K562 (cell line): ENCODE data around the gene GRWD1. TPM values are rescaled to one million over a fixed set of nuclear protein-coding genes. Genes with fewer than 3 reads are reported as not detected.
A peak's percentile ranks its signal among the peaks of the same experiment; 100 is the strongest.

ENCODE experiments used
- CBX1 ChIP-seq: sonication (generic); IDR thresholded peaks from 2 replicates; pipeline ENCODE4 v1.6.1; 2016; ENCODE audit warnings: antibody characterized with exemption, low read depth, mild to moderate bottlenecking
- CBX3 ChIP-seq, 2 experiments: IDR thresholded peaks; 1 replicate in 1 of 2; 2 replicates in 1 of 2; pipeline ENCODE4 v1.6.1; 2012; ENCODE audit warnings: inconsistent platforms in 2 of 2, low read length in 2 of 2, borderline replicate concordance in 1 of 2, control low read depth in 1 of 2
- CCAR2 ChIP-seq: fragments of 200-400 bp; formaldehyde crosslinking; IDR thresholded peaks from 2 replicates; pipeline ENCODE4 v1.6.1; 2017; ENCODE audit warnings: mild to moderate bottlenecking, low read depth, low read length
- ELF1 ChIP-seq: fragments of 200-800 bp; sonication (Bioruptor generic); IDR thresholded peaks from 2 replicates; pipeline ENCODE4 v1.6.1; 2016; ENCODE audit warnings: missing genetic modification characterization, missing compliant biosample characterization
- FIP1L1 ChIP-seq: fragments of 200-400 bp; formaldehyde crosslinking; IDR thresholded peaks from 2 replicates; pipeline ENCODE4 v1.6.1; 2018; ENCODE audit warnings: mild to moderate bottlenecking, low read depth, low read length; ENCODE audit not compliant: poor library complexity, severe bottlenecking
- MEF2D ChIP-seq: conservative IDR thresholded peaks from 2 replicates; pipeline ENCODE4 v1.6.1; 2016; ENCODE audit warnings: low read depth, missing genetic modification characterization, missing compliant biosample characterization
- NFE2L1 ChIP-seq: fragments of 450-650 bp; IDR thresholded peaks from 2 replicates; pipeline ENCODE4 v1.6.1; 2016; ENCODE audit warnings: missing genetic modification characterization, low read depth, mild to moderate bottlenecking, missing compliant biosample characterization, moderate library complexity, borderline replicate concordance
- SNIP1 ChIP-seq: fragments of 450-650 bp; IDR thresholded peaks from 2 replicates; pipeline ENCODE4 v1.7.1; 2017; ENCODE audit warnings: low read depth, mild to moderate bottlenecking
- WHSC1 ChIP-seq: IDR thresholded peaks from one replicate; pipeline ENCODE4 v1.6.1; 2012; ENCODE audit warnings: low read length, control low read depth, inconsistent platforms
- YBX1 ChIP-seq: fragments of 450-650 bp; IDR thresholded peaks from 2 replicates; pipeline ENCODE4 v1.7.1; 2016; ENCODE audit warnings: mild to moderate bottlenecking
- ZC3H8 ChIP-seq: fragments of 450-650 bp; IDR thresholded peaks from 2 replicates; pipeline ENCODE4 v1.6.1; 2017
- ZFX ChIP-seq: sonication (generic); formaldehyde crosslinking; IDR thresholded peaks from 2 replicates; pipeline ENCODE4 v1.8.0; 2022; ENCODE audit warnings: mild to moderate bottlenecking, missing genetic modification reagents, moderate library complexity
- ZKSCAN8 ChIP-seq: fragments of 200-800 bp; sonication (Bioruptor generic); IDR thresholded peaks from 2 replicates; pipeline ENCODE4 v1.6.1; 2016; ENCODE audit warnings: missing genetic modification characterization, missing compliant biosample characterization
- ZNF134 ChIP-seq: fragments of 250-450 bp; sonication (Bioruptor Pico); conservative IDR thresholded peaks from 2 replicates; pipeline ENCODE4 v1.4.0; 2020
- ZNF224 ChIP-seq: sonication (generic); formaldehyde crosslinking; IDR thresholded peaks from 2 replicates; pipeline ENCODE4 v1.8.0; 2022; ENCODE audit warnings: mild to moderate bottlenecking, missing genetic modification reagents
- ZNF584 ChIP-seq: fragments of 200-800 bp; sonication (Bioruptor generic); IDR thresholded peaks from 2 replicates; pipeline ENCODE4 v1.6.1; 2016; ENCODE audit warnings: low read depth, mild to moderate bottlenecking, missing genetic modification characterization, missing compliant biosample characterization
- ZNF695 ChIP-seq: fragments of 450-650 bp; formaldehyde crosslinking; IDR thresholded peaks from 2 replicates; pipeline ENCODE4 v1.4.0; 2020; ENCODE audit warnings: mild to moderate bottlenecking, moderate library complexity
- ZNF766 ChIP-seq: fragments of 200-800 bp; sonication (Bioruptor generic); conservative IDR thresholded peaks from 2 replicates; pipeline ENCODE4 v1.6.1; 2016; ENCODE audit warnings: missing genetic modification characterization, missing compliant biosample characterization
- polyA plus RNA-seq, 8 experiments: library from polyadenylated mRNA; depleted of rRNA in 4 of 8; stranded (reverse) in 5 of 8; unstranded in 3 of 8; fragments of >200 nt; fragmentation: Nextera tagmentation in 2 of 8; fragmentation: Illumina TruSeq in 1 of 8; extraction: Ambion mirVana in 2 of 8; extraction: Trizol in 1 of 8; gene quantifications; 2 replicates each; pipeline versions ENCODE4 v1.2.1 to v1.2.3, GENCODE V29; 2011 to 2014; ENCODE audit warnings: inconsistent platforms in 1 of 8, missing spikeins in 1 of 8
- total RNA-seq, 7 experiments: library from RNA; depleted of rRNA in 6 of 7; stranded (reverse); fragments of >200 nt in 6 of 7; fragmentation: Illumina TruSeq in 2 of 7; extraction: Trizol in 2 of 7; gene quantifications; 2 replicates each; pipeline versions ENCODE4 v1.2.1 to v1.2.3, GENCODE V29; 2011 to 2021; ENCODE audit warnings: low replicate concordance in 1 of 7
- TF ChIP-seq, protein P1 (sequence below): fragments of 250-450 bp; sonication (Bioruptor Pico); IDR thresholded peaks from 2 replicates; pipeline ENCODE4 v1.4.0; 2020; ENCODE audit warnings: mild to moderate bottlenecking, moderate library complexity
- TF ChIP-seq, protein P2 (sequence below): sonication (generic); formaldehyde crosslinking; IDR thresholded peaks from 2 replicates; pipeline ENCODE4 v1.8.0; 2022; ENCODE audit warnings: mild to moderate bottlenecking, low read depth, missing genetic modification reagents
- TF ChIP-seq, protein P3 (sequence below): fragments of 450-650 bp; formaldehyde crosslinking; IDR thresholded peaks from 2 replicates; pipeline ENCODE4 v1.4.0; 2020; ENCODE audit warnings: mild to moderate bottlenecking, moderate library complexity
- TF ChIP-seq, protein P4 (sequence below): sonication (generic); formaldehyde crosslinking; IDR thresholded peaks from 2 replicates; pipeline ENCODE4 v1.9.0; 2022; ENCODE audit warnings: mild to moderate bottlenecking, missing genetic modification reagents
- TF ChIP-seq, protein P5 (sequence below): fragments of 200-800 bp; sonication (Bioruptor generic); IDR thresholded peaks from 2 replicates; pipeline ENCODE4 v1.6.1; 2017; ENCODE audit warnings: missing genetic modification characterization, missing compliant biosample characterization

GRWD1 gene
- total and polyA plus RNA-seq, 9 of the 15 experiments (the other 6 are each of a cell fraction or from before 2014, with no cell fraction given), result 1.5 to 87.2 (median 24.5) TPM

DNA sequence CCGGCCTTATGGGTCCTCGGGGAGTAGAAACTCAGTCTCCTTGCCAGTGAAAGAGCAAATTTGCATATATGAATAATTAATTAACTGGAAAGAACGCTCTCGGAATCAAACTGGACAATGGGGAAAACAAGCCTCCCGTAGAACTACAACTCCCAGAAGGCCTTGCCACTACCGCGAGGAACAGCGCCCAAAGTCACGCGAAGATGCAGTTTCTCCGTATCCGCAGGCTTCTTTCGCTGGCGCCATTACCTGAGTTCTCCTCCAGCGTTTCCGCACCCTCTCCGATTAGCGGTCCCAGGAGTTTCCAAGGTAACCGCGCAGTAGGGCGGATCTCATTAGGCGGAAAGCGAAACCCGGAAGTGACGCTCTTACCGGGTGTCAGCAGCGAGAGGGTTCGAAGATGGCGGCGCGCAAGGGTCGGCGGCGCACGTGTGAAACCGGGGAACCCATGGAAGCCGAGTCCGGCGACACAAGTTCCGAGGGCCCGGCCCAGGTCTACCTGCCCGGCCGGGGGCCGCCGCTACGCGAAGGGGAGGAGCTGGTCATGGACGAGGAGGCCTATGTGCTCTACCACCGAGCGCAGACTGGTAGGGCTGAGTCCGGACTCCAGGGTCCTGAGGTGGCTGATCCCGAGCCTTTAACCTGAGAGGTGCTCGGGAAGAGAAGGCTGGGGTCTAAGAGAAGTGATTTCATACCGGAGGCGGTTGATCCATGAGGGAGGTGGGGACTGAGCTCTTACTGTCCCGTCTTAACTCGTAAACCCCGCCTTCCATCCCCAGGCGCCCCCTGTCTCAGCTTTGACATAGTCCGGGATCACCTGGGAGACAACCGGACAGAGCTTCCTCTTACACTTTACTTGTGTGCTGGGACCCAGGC is at the start of gene GRWD1 (continued):
- TF ChIP-seq, protein P1, sequence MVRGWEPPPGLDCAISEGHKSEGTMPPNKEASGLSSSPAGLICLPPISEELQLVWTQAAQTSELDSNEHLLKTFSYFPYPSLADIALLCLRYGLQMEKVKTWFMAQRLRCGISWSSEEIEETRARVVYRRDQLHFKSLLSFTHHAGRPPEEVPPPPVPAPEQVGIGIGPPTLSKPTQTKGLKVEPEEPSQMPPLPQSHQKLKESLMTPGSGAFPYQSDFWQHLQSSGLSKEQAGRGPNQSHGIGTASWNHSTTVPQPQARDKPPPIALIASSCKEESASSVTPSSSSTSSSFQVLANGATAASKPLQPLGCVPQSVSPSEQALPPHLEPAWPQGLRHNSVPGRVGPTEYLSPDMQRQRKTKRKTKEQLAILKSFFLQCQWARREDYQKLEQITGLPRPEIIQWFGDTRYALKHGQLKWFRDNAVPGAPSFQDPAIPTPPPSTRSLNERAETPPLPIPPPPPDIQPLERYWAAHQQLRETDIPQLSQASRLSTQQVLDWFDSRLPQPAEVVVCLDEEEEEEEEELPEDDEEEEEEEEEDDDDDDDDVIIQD, result no peak
- TF ChIP-seq SNIP1 (no peak), FIP1L1 (peak; percentile 81), ZNF695 (CRISPR knock-in tag) (no peak), MEF2D (tag) (no peak), CCAR2 (no peak), ZC3H8 (no peak), WHSC1 (no peak), ELF1 (tag) (peak; percentile 97), NFE2L1 (tag) (no peak), ZFX (CRISPR knock-in tag) (peak; percentile 46; the same call in 1 of the 2 replicates), YBX1 (no peak), ZNF224 (CRISPR knock-in tag) (no peak), ZNF584 (CRISPR knock-in tag) (no peak), ZKSCAN8 (no peak), ZNF766 (peak; percentile 77; the same call in 1 of the 2 replicates), CBX1 (no peak), CBX3 (IDR thresholded peaks at IDR 0.05; ENCODE audit: borderline replicate concordance in 1 of 2, low read length in 2 of 2) (no peak; a peak in 1 of 3 replicates), ZNF134 (CRISPR knock-in tag) (no peak)
- TF ChIP-seq, protein P2, sequence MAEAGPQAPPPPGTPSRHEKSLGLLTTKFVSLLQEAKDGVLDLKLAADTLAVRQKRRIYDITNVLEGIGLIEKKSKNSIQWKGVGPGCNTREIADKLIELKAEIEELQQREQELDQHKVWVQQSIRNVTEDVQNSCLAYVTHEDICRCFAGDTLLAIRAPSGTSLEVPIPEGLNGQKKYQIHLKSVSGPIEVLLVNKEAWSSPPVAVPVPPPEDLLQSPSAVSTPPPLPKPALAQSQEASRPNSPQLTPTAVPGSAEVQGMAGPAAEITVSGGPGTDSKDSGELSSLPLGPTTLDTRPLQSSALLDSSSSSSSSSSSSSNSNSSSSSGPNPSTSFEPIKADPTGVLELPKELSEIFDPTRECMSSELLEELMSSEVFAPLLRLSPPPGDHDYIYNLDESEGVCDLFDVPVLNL, result peak; percentile 56; the same call in 1 of the 2 replicates
- TF ChIP-seq, protein P3, sequence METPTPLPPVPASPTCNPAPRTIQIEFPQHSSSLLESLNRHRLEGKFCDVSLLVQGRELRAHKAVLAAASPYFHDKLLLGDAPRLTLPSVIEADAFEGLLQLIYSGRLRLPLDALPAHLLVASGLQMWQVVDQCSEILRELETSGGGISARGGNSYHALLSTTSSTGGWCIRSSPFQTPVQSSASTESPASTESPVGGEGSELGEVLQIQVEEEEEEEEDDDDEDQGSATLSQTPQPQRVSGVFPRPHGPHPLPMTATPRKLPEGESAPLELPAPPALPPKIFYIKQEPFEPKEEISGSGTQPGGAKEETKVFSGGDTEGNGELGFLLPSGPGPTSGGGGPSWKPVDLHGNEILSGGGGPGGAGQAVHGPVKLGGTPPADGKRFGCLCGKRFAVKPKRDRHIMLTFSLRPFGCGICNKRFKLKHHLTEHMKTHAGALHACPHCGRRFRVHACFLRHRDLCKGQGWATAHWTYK (CRISPR knock-in tag), result 0 out of 2 replicates have a peak, but pooled peaks have one; percentile 16
- TF ChIP-seq, protein P4, sequence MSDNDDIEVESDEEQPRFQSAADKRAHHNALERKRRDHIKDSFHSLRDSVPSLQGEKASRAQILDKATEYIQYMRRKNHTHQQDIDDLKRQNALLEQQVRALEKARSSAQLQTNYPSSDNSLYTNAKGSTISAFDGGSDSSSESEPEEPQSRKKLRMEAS (CRISPR knock-in tag), result peak; percentile 98
- TF ChIP-seq, protein P5, sequence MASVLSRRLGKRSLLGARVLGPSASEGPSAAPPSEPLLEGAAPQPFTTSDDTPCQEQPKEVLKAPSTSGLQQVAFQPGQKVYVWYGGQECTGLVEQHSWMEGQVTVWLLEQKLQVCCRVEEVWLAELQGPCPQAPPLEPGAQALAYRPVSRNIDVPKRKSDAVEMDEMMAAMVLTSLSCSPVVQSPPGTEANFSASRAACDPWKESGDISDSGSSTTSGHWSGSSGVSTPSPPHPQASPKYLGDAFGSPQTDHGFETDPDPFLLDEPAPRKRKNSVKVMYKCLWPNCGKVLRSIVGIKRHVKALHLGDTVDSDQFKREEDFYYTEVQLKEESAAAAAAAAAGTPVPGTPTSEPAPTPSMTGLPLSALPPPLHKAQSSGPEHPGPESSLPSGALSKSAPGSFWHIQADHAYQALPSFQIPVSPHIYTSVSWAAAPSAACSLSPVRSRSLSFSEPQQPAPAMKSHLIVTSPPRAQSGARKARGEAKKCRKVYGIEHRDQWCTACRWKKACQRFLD (CRISPR knock-in tag), result peak; percentile 83
